Right lobe of liver (tissue), 6 donors: Measurements from ENCODE around the gene CDYL. TPM values are rescaled to one million over a fixed set of nuclear protein-coding genes. Genes with fewer than 3 reads are reported as not detected.

ENCODE experiments used
- ATAC-seq, 4 donors: fragments of 200-7000 bp; cut with Tn5 transposase; one replicate each; pipeline ENCODE4 v1.9.1; 2020; ENCODE audit warnings: mild to moderate bottlenecking in 4 of 4, moderate library complexity in 4 of 4
- DNase-seq, 3 donors: peaks; one replicate each; pipeline ENCODE4 v3.0.0-alpha.2; 2020
- H3K27ac ChIP-seq, 3 donors: fragments of 200-600 bp; one replicate each; pipeline ENCODE4 v1.8.0; 2022
- H3K27me3 ChIP-seq, 2 donors: fragments of 200-600 bp; one replicate each; pipeline ENCODE4 v1.8.0; 2022
- H3K36me3 ChIP-seq, 4 donors: fragments of 200-600 bp; sonication (generic) in 1 of 4; one replicate each; pipeline versions ENCODE4 v1.5.1 to v1.8.0; 2017 to 2022; ENCODE audit warnings: control low read depth in 1 of 4
- H3K4me1 ChIP-seq, 4 donors: fragments of 200-600 bp; sonication (generic) in 1 of 4; one replicate each; pipeline versions ENCODE4 v1.5.1 to v1.8.0; 2017 to 2022; ENCODE audit warnings: control low read depth in 1 of 4
- H3K4me3 ChIP-seq, 3 donors: fragments of 200-600 bp; one replicate each; pipeline ENCODE4 v1.8.0; 2022
- H3K9me3 ChIP-seq, 4 donors: fragments of 200-600 bp; sonication (generic) in 1 of 4; one replicate each; pipeline versions ENCODE4 v1.5.1 to v1.8.0; 2017 to 2022; ENCODE audit warnings: control low read depth in 1 of 4
- POLR2A ChIP-seq: fragments of 450-650 bp; IDR thresholded peaks from one replicate; pipeline ENCODE4 v1.6.1; 2017; ENCODE audit warnings: antibody characterized with exemption, mild to moderate bottlenecking
- WGBS: methylation state at CpG from one replicate; pipeline ENCODE4 v1.1.6; 2018; ENCODE audit warnings: low coverage, low lambda C conversion rate; ENCODE audit not compliant: insufficient coverage; ENCODE audit errors: missing lambda C conversion rate; 5-methylcytosine and 5-hydroxymethylcytosine counted together
- intact Hi-C, 2 donors: fragments of 100-400 bp; cut with DNase I; formaldehyde crosslinking; loops; one replicate each; pipeline versions ENCODE4 v1.11.2 to v1.14.1; 2022
- total RNA-seq, 6 experiments: library from RNA; depleted of rRNA in 2 of 6; stranded (reverse); fragments of >200 nt in 2 of 6; fragmentation: NEBNext Ultra II Directional in 3 of 6; extraction: Animal tissue kit (Norgen Biotek cat#: 25700) in 3 of 6; gene quantifications; one replicate each; pipeline versions ENCODE4 v1.1.0 to v1.2.4, GENCODE V29; 2016 to 2023
- TF ChIP-seq, protein P1 (sequence below), 4 donors: fragments of 200-600 bp in 3 of 4; fragments of 450-650 bp in 1 of 4; IDR thresholded peaks; one replicate each; pipeline versions ENCODE4 v1.5.1 to v1.8.0; 2016 to 2022; ENCODE audit warnings: antibody characterized with exemption in 4 of 4, mild to moderate bottlenecking in 2 of 4
- donor health status: DM: no; HTN: yes; CAD: no.
- donor health status: DM: no; HTN: no; CAD: no.
- donor health status: DM: no; HTN: no; CAD: no.
- donor health status: DM: no; HTN: yes; CAD: no.
- donor health status: DM: no; HTN: yes; CAD: no.

The CDYL gene
- total RNA-seq, 6 experiments from 2014 or later = 5.0 to 16.1 (median 13.1) TPM

- Histone ChIP-seq H3K27ac (no peak overlapping the region), H3K27me3 (no peaks in the 10 kb centered on the region), H3K4me1 (no peaks in the 10 kb centered on the region), H3K4me3 (no peak overlapping the region), H3K36me3 (no peaks in the 10 kb centered on the region), H3K9me3 (no peaks in the 10 kb centered on the region)
- WGBS = 79% methylated on average over 4 of the region's 8 CpGs
- TF ChIP-seq, protein P1, sequence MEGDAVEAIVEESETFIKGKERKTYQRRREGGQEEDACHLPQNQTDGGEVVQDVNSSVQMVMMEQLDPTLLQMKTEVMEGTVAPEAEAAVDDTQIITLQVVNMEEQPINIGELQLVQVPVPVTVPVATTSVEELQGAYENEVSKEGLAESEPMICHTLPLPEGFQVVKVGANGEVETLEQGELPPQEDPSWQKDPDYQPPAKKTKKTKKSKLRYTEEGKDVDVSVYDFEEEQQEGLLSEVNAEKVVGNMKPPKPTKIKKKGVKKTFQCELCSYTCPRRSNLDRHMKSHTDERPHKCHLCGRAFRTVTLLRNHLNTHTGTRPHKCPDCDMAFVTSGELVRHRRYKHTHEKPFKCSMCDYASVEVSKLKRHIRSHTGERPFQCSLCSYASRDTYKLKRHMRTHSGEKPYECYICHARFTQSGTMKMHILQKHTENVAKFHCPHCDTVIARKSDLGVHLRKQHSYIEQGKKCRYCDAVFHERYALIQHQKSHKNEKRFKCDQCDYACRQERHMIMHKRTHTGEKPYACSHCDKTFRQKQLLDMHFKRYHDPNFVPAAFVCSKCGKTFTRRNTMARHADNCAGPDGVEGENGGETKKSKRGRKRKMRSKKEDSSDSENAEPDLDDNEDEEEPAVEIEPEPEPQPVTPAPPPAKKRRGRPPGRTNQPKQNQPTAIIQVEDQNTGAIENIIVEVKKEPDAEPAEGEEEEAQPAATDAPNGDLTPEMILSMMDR (IDR thresholded peaks at IDR 0.05) = no peak
- TF ChIP-seq POLR2A = no peak
- intact Hi-C loops = no loop called here
- DNase-seq (no peak), ATAC-seq (no peak)
These were observed 189.6 kb downstream of the CDYL start for GRCh38 chr6:4965562-4966389.

DNA sequence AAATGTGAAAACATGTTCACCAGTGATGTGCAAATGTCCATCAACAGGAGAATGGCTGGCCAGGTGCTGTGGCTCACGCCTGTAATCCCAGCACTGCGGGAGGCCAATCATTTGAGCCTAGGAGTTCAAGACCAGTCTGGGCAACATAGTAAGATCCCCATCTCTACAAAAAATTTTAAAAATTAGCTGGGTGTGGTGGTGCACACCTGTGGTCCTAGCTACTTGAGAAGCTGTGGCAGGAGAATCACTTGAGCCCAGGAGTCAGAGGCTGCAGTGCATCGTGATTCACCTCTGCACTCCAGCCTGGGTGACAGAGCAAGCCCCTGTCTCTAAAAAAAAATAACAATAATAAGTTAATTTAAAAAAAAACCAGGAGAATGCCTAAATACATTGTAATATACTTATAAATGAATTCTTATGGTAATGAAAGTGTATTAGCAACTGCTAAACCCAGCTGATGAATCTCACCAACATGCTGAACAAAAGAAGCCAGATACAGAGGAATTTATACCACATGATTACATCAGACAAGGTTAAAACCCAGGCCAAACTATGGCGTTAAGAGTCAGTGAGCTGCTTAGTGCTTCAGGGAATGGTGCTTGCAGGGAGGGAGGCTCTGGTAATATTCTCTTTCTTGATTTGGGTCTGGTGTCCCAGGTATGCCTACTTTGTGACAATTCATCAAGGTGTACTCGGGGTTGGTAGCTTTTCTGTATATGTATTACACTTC, 191.3 kb downstream of the CDYL start:
- ATAC-seq = no peak
- no peaks in the 10 kb centered on the region for H3K27me3 ChIP-seq
- TF ChIP-seq, protein P1 (IDR thresholded peaks at IDR 0.05) = no peak
- no peak for TF ChIP-seq POLR2A
- intact Hi-C loops = no loop called here
- H3K36me3 ChIP-seq = no peaks in the 10 kb centered on the region
- no peak overlapping the region for H3K27ac ChIP-seq
- no peaks in the 10 kb centered on the region for H3K4me1 ChIP-seq
- no peak overlapping the region for H3K4me3 ChIP-seq
- H3K9me3 ChIP-seq = no peaks in the 10 kb centered on the region
- WGBS = 83% methylated on average over 5 of the region's 5 CpGs
- DNase-seq = no peak

- TF ChIP-seq, protein P1 (IDR thresholded peaks at IDR 0.05) = no peak
- no peak for TF ChIP-seq POLR2A
- DNase-seq (no peak), ATAC-seq (no peak)
- H3K27ac ChIP-seq = no peak overlapping the region
- intact Hi-C loops = no loop called here
- no peaks in the 10 kb centered on the region for H3K27me3 ChIP-seq
- H3K36me3 ChIP-seq = no peaks in the 10 kb centered on the region
- H3K9me3 ChIP-seq = no peaks in the 10 kb centered on the region
- H3K4me1 ChIP-seq = no peaks in the 10 kb centered on the region
- H3K4me3 ChIP-seq = no peak overlapping the region
- WGBS = 79% methylated on average over 7 of the region's 8 CpGs
These were observed 193.5 kb downstream of the CDYL start for GRCh38 chr6:4969609-4970285.

DNA sequence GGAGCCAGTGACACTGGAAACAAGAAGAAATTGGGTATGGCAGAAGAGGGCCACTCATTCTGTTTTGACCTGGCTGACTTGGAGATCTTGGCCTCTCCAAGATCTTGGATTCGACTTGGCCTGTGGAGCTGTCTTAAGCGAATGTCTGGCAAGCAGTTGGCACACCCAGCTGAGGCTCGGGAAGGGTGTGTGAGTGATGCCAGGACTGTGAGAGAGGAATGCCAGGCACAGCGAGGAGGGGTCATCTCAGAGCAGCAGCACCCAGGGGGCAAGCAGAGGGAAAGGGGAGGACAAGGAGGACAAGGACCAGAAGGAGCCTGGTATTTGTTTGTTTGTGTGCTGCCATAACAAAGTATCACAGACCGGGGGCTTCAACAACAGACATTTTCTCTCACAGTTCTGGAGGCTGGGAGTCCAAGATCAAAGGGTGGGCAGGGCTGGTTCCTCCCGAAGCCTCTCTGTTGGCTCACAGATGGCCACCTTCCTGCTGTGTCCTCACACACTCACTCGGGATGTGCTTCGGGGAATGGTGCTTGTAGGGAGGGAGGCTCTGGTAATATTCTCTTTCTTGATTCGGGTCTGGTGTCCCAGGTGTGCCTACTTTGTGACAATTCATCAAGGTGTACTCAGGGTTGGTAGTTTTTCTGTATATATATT, 194.7 kb downstream of the CDYL start:
- Histone ChIP-seq H3K4me1 (no peaks in the 10 kb centered on the region), H3K27ac (no peak overlapping the region), H3K36me3 (no peaks in the 10 kb centered on the region), H3K4me3 (no peak overlapping the region), H3K9me3 (no peaks in the 10 kb centered on the region), H3K27me3 (no peaks in the 10 kb centered on the region)
- WGBS = 29% methylated on average over 8 of the region's 9 CpGs
- TF ChIP-seq, protein P1 (IDR thresholded peaks at IDR 0.05) = no peak
- no peak for TF ChIP-seq POLR2A
- intact Hi-C loops = no loop called here
- DNase-seq = no peak
- ATAC-seq = no peak
